Mesenteric fat pad (tissue), 1 donor: ENCODE data around the gene PIAS2. TPM values are rescaled to one million over a fixed set of nuclear protein-coding genes. Genes with fewer than 3 reads are reported as not detected.
"Not testable (repeated sequence)": the region's sequence is repeated elsewhere in the genome, so short reads cannot be mapped to it uniquely, and the experiment has no call there.

Experiments
- DNase-seq: peaks from one replicate; pipeline ENCODE4 v3.0.0-alpha.2; 2020; ENCODE audit warnings: low spot score
- long read RNA-seq: library from polyadenylated mRNA; unstranded; transcript quantifications from one replicate; pipeline ENCODE4 v2.0.0, GENCODE V29; 2020
- total RNA-seq: library from RNA; stranded (reverse); fragmentation: NEBNext Ultra II Directional; extraction: Animal tissue kit (Norgen Biotek cat#: 25700); gene quantifications from one replicate; pipeline ENCODE4 v1.2.1, GENCODE V29; 2021
- donor health status: DM: yes; HTN: yes; CAD: no.

Gene PIAS2, protein sequence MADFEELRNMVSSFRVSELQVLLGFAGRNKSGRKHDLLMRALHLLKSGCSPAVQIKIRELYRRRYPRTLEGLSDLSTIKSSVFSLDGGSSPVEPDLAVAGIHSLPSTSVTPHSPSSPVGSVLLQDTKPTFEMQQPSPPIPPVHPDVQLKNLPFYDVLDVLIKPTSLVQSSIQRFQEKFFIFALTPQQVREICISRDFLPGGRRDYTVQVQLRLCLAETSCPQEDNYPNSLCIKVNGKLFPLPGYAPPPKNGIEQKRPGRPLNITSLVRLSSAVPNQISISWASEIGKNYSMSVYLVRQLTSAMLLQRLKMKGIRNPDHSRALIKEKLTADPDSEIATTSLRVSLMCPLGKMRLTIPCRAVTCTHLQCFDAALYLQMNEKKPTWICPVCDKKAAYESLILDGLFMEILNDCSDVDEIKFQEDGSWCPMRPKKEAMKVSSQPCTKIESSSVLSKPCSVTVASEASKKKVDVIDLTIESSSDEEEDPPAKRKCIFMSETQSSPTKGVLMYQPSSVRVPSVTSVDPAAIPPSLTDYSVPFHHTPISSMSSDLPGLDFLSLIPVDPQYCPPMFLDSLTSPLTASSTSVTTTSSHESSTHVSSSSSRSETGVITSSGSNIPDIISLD
- 41.3 TPM for total RNA-seq
- long read RNA-seq, full-length matches to known transcripts: 9 of 22 reads
- long read RNA-seq, partial matches to known transcripts: 4 of 22 reads
- long read RNA-seq, other reads (novel, unspliced or antisense): 9 of 22 reads

DNA sequence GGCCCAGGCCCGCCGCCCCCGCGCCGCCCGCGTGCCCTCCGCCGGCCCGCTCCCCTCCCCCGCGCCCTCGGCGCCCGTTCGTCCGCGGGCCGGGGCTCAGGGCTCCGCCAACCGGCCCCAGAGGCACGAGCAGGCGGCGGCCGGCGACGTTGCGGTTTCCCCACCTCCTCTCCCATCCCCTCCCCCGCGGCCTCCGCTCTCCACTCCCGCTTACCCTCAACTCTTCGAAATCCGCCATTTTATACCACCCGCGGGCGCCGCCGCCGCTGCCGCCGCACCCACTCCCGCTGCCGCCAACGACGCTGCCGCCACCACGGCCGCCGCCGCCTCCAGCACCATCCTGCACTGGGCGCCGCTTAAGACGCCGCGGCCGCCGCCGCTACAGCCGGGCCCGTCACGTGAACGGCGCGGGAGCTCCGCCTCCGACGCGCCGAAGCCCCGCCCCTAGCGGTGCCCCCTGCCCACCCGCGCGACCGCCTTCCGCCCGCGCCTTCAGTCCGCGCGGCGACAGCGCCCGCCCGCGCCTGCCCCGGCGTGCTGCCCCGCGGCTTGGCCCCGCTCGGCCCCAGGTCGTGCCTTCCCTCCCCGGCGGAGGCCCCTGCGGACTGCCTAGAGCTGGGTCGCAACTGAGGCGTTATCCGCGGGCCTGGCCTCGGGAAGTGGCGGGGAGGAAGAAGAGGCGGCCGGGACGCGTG lies at the start of gene PIAS2, which contains the start of gene KATNAL2:
TSS of gene PIAS2 (minus strand) at position 400 of the 695 bp plus-strand sequence. CDS start at position 238, 162 bp downstream.
TSS of gene KATNAL2 (plus strand) at position 495 of the 695 bp plus-strand sequence. CDS start 29,271 bp downstream, outside the sequence.
- DNase-seq: peak; percentile 94

DNA sequence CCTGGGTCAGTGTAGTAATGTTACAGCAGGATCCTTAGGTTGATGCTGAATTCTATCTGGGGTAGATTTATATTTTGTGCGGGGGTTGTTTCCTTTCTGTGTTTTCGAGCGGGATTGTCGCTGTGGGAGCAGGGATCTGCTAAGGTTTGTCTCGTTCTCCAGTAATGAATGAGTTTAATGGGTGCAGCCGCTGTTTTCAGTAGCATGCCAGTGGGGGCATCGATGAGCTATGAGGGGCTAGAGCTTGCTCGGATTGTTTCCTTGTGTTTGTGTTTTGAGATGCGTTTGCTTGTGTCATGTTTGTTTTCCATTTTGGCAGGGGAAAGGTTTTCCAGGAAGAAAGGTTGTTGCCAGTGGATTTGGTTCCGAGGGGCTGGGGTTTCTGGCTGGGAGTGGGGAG lies 49.0 kb upstream of the PIAS2 start:
- not testable (repeated sequence) for DNase-seq

DNA sequence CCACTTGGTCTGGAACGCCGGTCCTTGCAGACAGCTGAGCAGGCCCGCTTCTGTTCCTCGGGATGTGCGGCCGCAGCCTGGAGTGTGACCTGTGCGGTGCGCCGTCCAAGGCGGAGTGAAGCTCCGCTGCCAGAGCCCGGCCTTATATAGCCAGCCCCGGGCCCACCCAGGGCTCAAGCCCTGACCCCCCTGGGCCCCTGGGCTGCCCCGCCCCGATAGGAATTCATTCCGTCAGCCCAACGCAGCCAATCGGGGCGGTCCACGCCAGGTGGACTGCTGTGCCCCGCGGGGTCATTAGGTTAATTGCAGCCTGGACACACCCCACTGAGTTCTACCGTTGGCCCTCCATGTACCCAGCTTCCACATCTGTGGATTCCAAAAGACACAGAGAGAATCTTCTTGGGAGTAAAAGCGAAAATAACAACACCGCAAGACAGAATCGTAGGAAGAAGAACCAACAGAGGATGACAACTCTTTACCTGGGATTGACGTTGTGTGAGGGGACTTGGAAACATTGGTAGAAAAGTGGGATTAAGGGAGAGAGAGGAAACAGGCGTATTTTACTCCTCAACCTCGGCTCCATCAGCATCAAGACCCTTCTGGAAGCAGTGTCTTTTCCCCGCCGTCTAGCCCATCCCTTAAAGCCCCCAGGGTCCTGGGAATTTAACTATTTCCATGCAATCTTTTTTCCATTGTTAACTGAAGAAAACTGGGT lies 47.4 kb upstream of the PIAS2 start:
- DNase-seq: not testable (repeated sequence)

DNA sequence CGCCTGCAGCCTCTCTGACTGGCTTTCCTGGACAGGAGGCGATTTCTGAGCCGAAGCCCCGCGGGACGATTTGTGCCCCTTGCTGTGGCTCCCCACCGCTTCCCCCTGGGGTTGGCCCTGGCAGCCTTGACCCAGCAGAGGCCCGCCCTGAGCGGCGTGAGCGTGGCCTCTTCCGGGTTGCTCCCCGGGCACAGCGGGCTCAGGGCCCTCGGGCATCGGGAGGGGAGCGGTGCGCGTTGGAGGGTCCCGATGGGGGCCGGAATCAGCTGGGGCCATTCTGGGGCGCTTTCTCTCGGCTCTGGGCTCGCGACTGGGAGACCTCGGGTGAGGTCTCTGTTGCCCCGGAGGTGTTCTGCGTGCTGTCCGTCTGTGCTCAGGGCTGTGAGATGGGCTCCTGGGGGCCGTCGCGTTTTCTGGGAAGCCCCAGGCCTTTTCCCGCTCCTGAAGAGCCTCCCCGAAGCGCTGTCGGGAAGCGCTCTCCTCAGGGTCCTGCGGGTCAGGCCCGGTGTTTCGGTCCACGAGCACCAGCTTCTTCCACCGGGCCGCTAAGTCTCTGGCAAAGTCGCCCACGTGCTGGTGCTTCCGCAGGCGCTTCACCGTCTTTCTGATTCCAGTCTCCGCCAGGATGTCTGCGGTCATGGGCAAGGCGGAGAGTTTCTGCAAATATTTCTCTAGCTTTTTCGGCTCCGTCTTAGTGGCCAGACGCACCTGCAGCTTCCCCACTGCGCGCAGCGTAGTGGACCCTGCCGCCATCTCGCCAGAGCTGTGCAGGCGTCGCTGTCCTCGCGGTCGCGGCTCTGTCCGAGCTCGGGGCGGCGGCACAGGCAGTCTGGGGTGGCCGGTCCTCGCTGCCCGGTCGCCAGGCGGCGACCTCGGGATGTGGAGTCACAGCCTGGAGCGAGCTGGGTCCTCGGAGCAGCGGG lies 46.6 kb upstream of the PIAS2 start:
- not testable (repeated sequence) for DNase-seq

DNA sequence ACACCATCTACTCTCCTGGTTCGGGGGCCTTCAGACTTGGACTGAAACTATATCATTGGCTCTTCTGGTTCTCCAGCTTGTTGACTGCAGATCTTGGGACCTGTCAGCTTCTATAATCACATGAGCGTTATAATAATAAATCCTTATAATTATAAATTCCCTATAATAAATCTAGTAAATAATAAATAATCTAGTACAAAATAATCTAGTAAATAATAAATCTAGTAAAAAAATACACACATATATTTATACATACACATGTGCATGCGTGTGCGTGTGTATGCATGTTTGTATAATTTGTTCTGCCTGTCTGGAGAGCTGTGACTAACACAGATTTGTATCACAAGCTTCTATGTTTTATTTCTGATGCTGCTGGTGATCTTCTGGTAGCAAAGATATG lies 40.9 kb upstream of the PIAS2 start:
- no peak for DNase-seq

DNA sequence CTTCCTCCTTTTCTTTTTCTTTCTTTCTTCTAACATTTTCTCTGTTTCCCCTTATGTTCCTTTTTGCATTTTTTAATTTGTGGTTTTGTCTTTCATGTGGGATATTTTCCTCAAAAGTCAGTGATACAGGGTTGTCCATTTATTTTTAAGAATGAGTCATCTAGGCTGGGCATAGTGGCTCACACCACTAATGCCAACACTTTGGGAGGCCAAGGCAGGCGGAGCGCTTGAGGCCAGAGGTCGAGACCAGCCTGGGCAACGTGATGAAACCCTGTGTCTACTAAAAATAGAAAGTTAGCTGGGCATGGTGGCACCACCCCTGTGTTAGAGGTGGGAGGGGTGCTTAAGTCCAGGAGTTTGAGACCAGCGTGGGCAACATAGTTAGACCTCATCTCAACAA lies 35.9 kb upstream of the PIAS2 start:
- DNase-seq: no peak

DNA sequence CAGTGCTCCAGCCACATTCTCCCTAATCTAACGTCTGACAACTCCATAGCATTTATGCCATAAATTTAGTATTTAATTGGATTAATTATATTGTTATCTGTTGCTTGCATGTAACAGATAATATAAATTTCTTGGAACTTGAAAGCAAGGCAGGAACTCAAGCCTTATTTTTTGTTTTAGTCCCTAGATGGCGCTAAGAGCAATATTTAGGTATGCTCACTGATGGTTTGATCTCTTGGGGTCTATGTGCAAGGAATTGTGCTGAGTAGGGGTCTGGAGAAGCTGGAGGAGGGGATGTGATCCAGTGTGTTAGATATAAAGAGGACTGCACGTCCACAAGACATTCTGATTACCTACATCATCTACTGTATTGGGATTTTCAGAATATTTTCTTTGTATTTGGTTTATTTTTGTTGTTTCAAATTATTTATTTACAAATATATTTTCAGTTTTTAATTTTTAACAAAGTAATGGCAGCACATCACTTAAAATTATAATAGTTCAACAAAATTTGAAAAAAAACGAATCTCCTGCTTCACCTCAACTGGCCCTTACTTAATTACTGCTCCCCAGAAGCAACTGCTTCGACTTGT lies 32.9 kb upstream of the PIAS2 start:
- DNase-seq: no peak

DNA sequence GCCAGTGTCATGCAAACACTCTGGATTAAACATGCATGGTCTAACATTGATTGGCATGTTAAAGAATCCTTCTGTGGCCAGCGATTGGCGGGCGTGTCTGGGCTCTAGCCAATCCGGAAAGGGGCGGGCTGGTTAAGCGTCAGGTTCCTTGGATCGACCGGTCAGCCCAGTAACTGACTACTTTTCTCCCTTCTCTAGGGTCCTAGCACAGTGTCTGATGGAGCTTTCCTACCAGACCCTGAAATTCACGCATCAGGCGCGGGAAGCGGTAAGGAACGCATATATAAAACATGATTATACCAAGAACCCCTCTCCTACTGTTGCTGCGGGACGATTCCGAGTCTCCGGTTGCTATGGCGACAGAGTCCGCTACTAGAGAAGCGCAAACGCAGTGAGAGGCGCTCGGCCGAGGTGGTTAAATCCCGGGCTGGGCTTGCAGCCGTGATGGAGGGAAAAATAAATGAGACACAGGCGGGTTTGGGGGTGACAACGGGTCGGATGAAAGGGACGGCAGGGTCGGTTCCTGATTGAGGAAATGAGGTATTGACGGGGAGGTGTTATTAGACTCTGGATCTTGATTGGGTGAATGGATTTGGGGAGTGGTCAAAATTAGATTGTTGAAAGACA lies 29.5 kb upstream of the PIAS2 start:
- DNase-seq: peak; percentile 90

DNA sequence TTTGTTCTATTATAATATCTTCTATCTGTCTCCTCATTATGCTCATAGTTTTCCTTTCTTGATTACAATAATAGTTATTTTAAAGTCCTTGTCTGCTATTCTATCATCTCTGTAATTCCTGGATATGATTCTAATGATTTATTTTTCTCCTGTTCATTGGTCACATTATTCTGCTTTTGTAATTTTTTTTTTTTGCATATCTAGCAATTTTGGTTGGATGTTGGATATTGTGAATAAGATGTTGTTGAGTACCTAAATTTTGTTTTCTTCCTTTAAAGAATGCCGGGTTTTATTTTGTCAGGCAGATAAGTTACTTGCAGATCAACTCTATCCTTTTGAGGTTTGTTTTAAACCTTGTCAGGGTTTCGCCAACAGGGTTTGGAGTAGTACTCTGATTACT lies 25.3 kb upstream of the PIAS2 start:
- DNase-seq: no peak

DNA sequence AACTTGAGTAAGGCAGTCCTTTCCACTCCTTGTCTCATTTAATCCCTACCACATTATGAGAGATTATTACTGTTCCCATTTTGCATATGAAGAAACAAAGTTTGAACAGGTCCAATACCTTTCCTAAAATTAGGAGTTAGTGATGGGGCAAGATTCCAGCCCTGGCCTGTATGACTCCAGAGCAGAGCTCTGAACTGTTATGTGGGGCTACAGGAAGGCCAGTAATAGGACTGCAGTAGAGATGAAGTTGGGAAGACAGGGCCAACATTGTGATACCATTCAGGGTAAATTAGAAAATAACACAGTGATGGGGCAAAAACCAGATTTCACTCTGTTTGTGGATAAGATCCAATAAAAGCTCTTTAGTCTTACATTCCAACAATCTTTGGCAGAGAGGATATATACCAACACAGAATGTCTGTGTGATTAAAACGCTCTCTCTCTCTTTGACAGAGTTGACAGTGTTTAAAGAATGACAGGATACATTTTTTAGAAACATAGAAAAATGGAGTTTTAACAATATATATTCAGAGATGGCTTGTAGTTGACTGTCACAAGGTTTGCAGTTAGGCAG lies 22.8 kb upstream of the PIAS2 start:
- no peak for DNase-seq

DNA sequence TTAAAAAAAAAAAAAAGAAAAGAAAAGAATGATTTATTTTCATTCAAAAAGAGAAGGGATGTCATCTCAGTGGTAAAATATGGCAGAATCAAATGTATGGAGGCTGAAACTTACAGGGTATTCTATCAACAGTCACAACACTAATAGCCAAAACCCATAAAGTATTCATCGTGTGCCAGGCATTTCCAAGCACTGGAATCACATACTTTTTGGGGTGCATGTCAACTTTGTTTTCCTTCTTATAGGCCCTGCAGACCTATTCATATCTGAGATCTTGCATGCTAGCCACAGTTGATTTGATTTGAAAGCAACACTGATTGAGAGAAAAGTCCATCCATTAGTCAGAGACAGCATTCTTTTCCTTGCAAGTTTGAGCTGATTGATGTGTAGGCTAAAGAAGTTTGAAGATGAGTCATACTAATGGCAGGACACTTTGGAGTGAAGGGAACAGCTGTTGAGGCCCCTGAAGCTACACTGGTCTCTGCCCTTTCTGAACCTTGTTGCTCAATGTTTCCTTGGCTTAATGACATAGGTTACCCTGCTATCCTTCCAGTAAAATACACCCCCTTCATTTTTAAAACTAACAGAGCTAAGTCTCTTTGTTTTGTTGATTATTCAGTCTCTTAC lies 22.1 kb upstream of the PIAS2 start:
- DNase-seq: no peak

DNA sequence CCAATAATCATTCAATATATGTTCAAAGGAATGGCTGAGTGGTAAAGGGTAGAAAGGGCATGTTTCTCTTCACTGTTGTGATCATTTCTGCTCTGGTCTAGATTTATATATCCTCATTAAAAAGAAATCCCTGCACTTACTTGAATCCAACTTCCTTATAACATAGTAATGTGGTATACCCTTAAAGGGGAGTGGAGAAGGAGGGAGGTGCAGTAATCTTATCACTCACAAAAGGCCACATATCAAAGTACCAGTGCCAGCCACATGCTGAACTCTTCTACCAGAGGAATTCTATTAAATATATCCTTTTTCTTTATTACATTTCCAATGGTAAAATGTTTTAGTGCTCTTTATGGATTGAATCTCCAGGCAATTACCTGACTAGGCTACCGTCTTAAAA lies 3.3 kb upstream of the PIAS2 start:
- DNase-seq: no peak

DNA sequence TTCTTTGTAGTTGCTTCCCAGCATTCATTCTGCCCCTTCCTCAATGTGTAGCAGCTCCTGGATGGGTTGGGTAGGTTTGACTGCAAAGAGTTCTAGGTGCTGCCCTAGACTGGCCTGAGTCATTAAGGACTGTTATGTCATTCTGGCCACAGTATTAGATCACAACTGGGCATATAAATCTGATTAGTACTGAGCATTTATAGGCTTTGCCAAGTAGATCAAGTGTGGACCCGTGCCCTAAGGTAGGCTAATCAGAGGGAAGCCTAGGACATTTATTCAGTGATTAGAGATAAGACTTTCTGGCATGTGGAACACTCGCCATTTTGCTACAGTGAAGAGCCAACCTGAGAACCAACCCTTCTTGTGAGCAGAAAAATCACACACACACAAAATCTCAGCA lies 2.8 kb upstream of the PIAS2 start:
- DNase-seq: no peak

DNA sequence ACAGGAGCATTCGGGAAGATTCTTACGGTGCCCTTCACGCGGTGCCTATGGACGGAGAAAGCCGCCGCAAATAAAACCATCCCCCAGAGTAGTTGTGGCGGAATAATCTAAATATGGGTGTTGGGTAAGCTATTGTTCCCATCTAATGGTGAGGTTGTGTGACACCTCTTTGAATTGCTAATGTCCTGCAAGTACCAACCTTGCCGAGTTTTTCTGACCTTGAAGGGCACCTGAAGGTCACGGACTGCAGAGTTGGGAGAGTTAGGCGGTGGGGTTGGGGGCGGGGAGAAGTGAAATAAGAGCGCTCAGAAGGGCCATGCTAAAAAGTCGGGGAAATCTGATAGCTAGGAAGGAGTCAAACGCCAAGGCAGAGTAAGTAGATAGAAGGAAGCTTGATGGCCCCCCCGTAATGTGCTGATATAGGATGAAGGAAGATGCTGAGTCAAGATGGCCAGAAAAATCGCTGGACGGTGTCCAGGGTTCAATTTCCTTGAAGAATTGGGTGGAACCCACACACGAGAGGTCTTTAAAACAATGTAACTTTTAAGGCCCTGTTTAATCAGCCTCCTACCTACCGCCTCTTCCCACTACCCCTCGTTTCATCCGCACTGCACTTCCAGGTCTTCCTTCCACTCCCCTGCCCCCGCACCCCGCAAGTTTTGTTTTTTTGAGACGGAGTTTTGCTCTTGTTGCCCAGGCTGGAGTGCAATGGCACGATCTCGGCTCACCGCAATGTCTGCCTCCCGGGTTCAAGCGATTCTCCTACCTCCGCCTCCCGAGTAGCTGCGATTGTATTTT lies 695 bp upstream of the PIAS2 start:
- no peak for DNase-seq

DNA sequence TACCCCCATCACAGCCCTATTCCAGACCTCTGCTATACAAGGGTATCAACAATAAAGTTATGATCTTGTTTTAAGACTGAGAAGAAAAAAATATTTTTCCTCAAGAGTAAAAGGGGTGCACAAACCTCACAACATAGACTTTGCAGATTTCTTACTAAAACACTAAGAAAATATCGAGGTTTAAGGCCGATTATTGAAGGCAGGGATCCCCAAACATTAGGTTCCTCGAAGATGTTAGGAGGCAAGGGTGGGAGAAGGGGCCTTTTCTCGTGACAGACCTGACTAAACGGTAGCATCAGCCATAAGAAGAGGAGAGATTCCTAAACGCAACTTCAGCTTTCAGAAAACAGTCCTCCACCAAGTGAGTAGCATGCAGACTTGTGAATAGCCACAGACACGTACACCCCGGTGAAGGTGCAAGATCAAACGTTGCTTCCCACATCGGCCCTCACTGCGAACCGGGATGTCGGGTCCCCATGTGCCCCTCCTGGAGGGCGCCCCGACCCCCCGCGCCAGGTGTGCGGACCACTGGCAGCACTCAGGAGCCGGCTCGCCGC lies 678 bp downstream of the PIAS2 start:
- DNase-seq: no peak

DNA sequence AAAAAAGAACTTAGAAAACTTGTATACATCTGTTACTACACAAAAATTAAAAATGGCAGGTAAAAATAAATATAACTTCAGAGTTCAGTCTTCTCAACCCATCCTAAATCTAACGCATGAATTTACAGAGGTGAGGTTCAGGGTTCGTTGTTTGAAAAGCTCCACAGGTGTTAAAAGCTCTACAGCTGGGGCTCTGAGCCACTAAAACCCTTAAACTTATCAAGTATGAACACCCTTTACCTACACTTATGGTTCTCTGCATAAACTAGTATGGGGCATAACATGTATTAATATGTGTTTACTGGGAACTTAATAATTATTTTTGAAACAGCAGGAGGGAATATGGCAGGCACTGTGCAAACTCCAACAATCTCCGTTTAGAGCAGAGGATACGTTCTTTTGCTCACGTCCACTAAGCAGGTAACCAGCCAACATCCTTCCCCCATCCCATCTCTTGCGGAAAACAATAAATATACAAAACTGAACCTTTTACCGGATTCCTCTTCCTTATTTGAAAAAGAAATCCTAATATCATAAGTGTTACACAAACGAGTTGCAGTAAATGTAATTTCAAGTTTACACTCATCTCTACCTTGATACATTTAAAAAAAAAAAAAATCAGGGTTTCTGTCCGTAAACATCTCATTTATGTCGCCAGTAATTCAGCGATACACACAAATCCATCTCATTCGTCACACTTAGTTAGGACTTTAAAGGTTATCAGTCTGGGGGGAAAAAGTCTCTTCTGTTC lies 1.3 kb downstream of the PIAS2 start:
- no peak for DNase-seq
